PC-3 (cell line): ENCODE measurements around the gene QPCT. TPM values are rescaled to one million over a fixed set of nuclear protein-coding genes. Genes with fewer than 3 reads are reported as not detected.
"Not testable (repeated sequence)": the region's sequence is repeated elsewhere in the genome, so short reads cannot be mapped to it uniquely, and the experiment has no call there.

Experiments
- ATAC-seq: fragments of 200-7000 bp; cut with Tn5 transposase; 2 replicates; pipeline ENCODE4 v1.9.1; 2020; ENCODE audit warnings: mild to moderate bottlenecking, moderate library complexity
- BruUV-seq: library from RNA; stranded (reverse); fragments of 400-500 nt; replicated peaks from 2 replicates; lab custom pipeline; 2021; lab: Mats Ljungman, UMichigan
- CTCF ChIA-PET: fragments of 300-600 bp; sonication (Branson Sonifier 250); formaldehyde crosslinking; loops from one replicate; lab custom pipeline; 2022; ENCODE audit warnings: antibody characterized with exemption; lab: Charles Lee
- POLR2A ChIA-PET: fragments of 300-600 bp; sonication (Branson Sonifier 250); formaldehyde crosslinking; loops from one replicate; lab custom pipeline; 2022; ENCODE audit warnings: antibody characterized with exemption; ENCODE audit not compliant: unreplicated experiment; lab: Charles Lee
- DNase-seq: peaks from one replicate; pipeline ENCODE4 v3.0.0-alpha.2; 2015
- H2AFZ ChIP-seq: fragments of 300-600 bp; sonication (generic); 2 replicates; pipeline ENCODE4 v1.6.0; 2016; ENCODE audit warnings: antibody characterized with exemption, low read length
- H3F3A ChIP-seq: fragments of 300-600 bp; sonication (generic); one replicate; pipeline ENCODE4 v1.6.0; 2017; ENCODE audit warnings: antibody characterized with exemption, low read length, control low read depth, mild to moderate bottlenecking; ENCODE audit not compliant: unreplicated experiment
- H3K27ac ChIP-seq: fragments of 300-600 bp; sonication (generic); 2 replicates; pipeline ENCODE4 v1.5.1; 2016; ENCODE audit warnings: mild to moderate bottlenecking, low read length
- H3K27me3 ChIP-seq: fragments of 300-600 bp; sonication (generic); 2 replicates; pipeline ENCODE4 v1.6.1; 2016; ENCODE audit warnings: low read length, mixed read lengths
- H3K36me3 ChIP-seq: fragments of 300-600 bp; sonication (generic); 2 replicates; pipeline ENCODE4 v1.6.1; 2016; ENCODE audit warnings: low read depth, mixed run types, low read length, mixed read lengths
- H3K4me1 ChIP-seq: fragments of 300-600 bp; sonication (generic); 2 replicates; pipeline ENCODE4 v1.5.1; 2016; ENCODE audit warnings: low read length; ENCODE audit not compliant: insufficient read depth
- H3K4me2 ChIP-seq: fragments of 300-600 bp; sonication (generic); 2 replicates; pipeline ENCODE4 v1.6.0; 2016; ENCODE audit warnings: low read length
- H3K4me3 ChIP-seq: fragments of 300-600 bp; sonication (generic); 2 replicates; pipeline ENCODE4 v1.5.1; 2016; ENCODE audit warnings: mild to moderate bottlenecking, low read length, mixed read lengths
- H3K79me2 ChIP-seq: fragments of 300-600 bp; sonication (generic); 2 replicates; pipeline ENCODE4 v1.6.1; 2017; ENCODE audit warnings: low read length, mixed read lengths
- H3K9ac ChIP-seq: fragments of 300-600 bp; sonication (generic); 2 replicates; pipeline ENCODE4 v1.6.0; 2016; ENCODE audit warnings: mild to moderate bottlenecking, low read length
- H3K9me2 ChIP-seq: fragments of 300-600 bp; sonication (generic); replicated peaks from 2 replicates; pipeline ENCODE4 v1.6.1; 2016; ENCODE audit warnings: mixed run types, low read length, mixed read lengths
- H3K9me3 ChIP-seq: fragments of 300-600 bp; sonication (generic); 2 replicates; pipeline ENCODE4 v1.6.1; 2016; ENCODE audit warnings: low read length, mixed read lengths
- H4K20me1 ChIP-seq: fragments of 300-600 bp; sonication (generic); 2 replicates; pipeline ENCODE4 v1.6.1; 2016; ENCODE audit warnings: low read length, mixed read lengths
- CTCF ChIP-seq: fragments of 300-600 bp; sonication (generic); conservative IDR thresholded peaks from 2 replicates; pipeline ENCODE4 v1.5.1; 2017; ENCODE audit warnings: antibody characterized with exemption, low read depth, mild to moderate bottlenecking, low read length
- EZH2 ChIP-seq: fragments of 300-600 bp; sonication (generic); IDR thresholded peaks from one replicate; pipeline ENCODE4 v1.6.1; 2017; ENCODE audit warnings: antibody characterized with exemption, mild to moderate bottlenecking, low read length; ENCODE audit not compliant: unreplicated experiment
- EZH2phosphoT487 ChIP-seq: fragments of 300-600 bp; sonication (generic); IDR thresholded peaks from 2 replicates; pipeline ENCODE4 v1.6.1; 2018; ENCODE audit warnings: mild to moderate bottlenecking, antibody characterized with exemption, low read length, borderline replicate concordance
- intact Hi-C: fragments of 100-400 bp; cut with micrococcal nuclease; formaldehyde crosslinking; loops from 2 replicates; pipeline ENCODE4 v1.9.0; 2023
- total RNA-seq: library from RNA; depleted of rRNA; stranded (reverse); fragments of >200 nt; gene quantifications from 2 replicates; pipeline ENCODE4 v1.2.3, GENCODE V29; 2014

Gene QPCT
- total RNA-seq, 1 experiment from 2014 or later: not detected

GRCh38 chr2:37405781-37406180, 61.4 kb downstream of the QPCT start:
- no peak overlapping the region for H3K4me3 ChIP-seq
- intact Hi-C loops: no loop called here
- CTCF ChIA-PET: interaction anchor here (0.6 to 1.0 kb wide), 2 partner anchors 427 to 471 kb away, joined by 3 to 4 read pairs; no protein-coding TSS in a partner anchor
- no peak overlapping the region for H3K4me2 ChIP-seq
- H3K9me3 ChIP-seq: no peaks in the 10 kb centered on the region
- H3K4me1 ChIP-seq: no peaks in the 10 kb centered on the region
- no peaks in the 10 kb centered on the region for H3K79me2 ChIP-seq
- no peaks in the 10 kb centered on the region for H3F3A ChIP-seq
- DNase-seq (no peak), ATAC-seq (no peak)
- H3K27ac ChIP-seq: no peak overlapping the region
- TF ChIP-seq EZH2phosphoT487 (no peak), CTCF (no peak), EZH2 (no peak)
- no peak overlapping the region for H2AFZ ChIP-seq
- no peaks in the 10 kb centered on the region for H3K27me3 ChIP-seq
- H3K9ac ChIP-seq: no peak overlapping the region
- H4K20me1 ChIP-seq: no peaks in the 10 kb centered on the region
- H3K9me2 ChIP-seq: no peaks in the 10 kb centered on the region
- no TSS peak for BruUV-seq
- POLR2A ChIA-PET: no interaction called here
- no peaks in the 10 kb centered on the region for H3K36me3 ChIP-seq

- CTCF ChIA-PET: interaction anchor here (0.8 kb wide), 1 partner anchor 465 kb away, joined by 3 read pairs; no protein-coding TSS in a partner anchor
Observed at GRCh38 chr2:37412231-37412630, 67.8 kb downstream of the QPCT start.

GRCh38 chr2:37413911-37414469, 69.6 kb downstream of the QPCT start:
- H3K9me2 ChIP-seq, H3K9ac ChIP-seq, DNase-seq, H3F3A ChIP-seq, BruUV-seq, H3K9me3 ChIP-seq, H2AFZ ChIP-seq, H3K4me3 ChIP-seq, H4K20me1 ChIP-seq, H3K27me3 ChIP-seq, H3K79me2 ChIP-seq, H3K27ac ChIP-seq, H3K36me3 ChIP-seq: not testable (repeated sequence)
- CTCF ChIA-PET: interaction anchor here (0.6 to 3.7 kb wide), 9 partner anchors 88 to 859 kb away, joined by 3 to 48 read pairs (median 5); partner anchors contain the start of gene CDC42EP3
- intact Hi-C loops: loop anchor here (1.0 to 10.0 kb wide), 6 partner anchors 128 to 463 kb away; no protein-coding TSS in a partner anchor
- POLR2A ChIA-PET: interaction anchor here (0.7 kb wide), 1 partner anchor 120 kb away, joined by 9 read pairs; no protein-coding TSS in a partner anchor
- H3K4me1 ChIP-seq: peaks cover 11% of the 10 kb centered on the region; the same call in 1 of the 2 replicates
- ATAC-seq: peak; percentile 6; the same call in 1 of the 2 replicates
- H3K4me2 ChIP-seq: peak overlapping the region; percentile 25; the same call in 1 of the 2 replicates

More at GRCh38 chr2:37412231-37412630, 67.8 kb downstream of the QPCT start:
- Histone ChIP-seq H4K20me1 (no peaks in the 10 kb centered on the region), H3K4me1 (0 out of 2 replicates have a peak, but pooled peaks cover 8% of the 10 kb centered on the region), H3F3A (no peaks in the 10 kb centered on the region), H3K27ac (no peak overlapping the region), H3K4me2 (no peak overlapping the region), H3K4me3 (no peak overlapping the region), H3K9ac (no peak overlapping the region), H3K79me2 (no peaks in the 10 kb centered on the region), H3K27me3 (no peaks in the 10 kb centered on the region), H3K9me3 (no peaks in the 10 kb centered on the region), H3K36me3 (no peaks in the 10 kb centered on the region), H2AFZ (no peak overlapping the region), H3K9me2 (no peaks in the 10 kb centered on the region)
- POLR2A ChIA-PET: interaction anchor here (0.6 kb wide), 1 partner anchor 470 kb away, joined by 4 read pairs; no protein-coding TSS in a partner anchor
- intact Hi-C loops: loop anchor here (5.0 to 10.0 kb wide), 2 partner anchors 130 to 233 kb away; no protein-coding TSS in a partner anchor
- DNase-seq: no peak
- ATAC-seq: no peak
- TF ChIP-seq CTCF: no peak
- TF ChIP-seq EZH2: no peak
- no peak for TF ChIP-seq EZH2phosphoT487
- BruUV-seq: no TSS peak
